ENCODE data around the gene AMOTL2.
A peak's percentile ranks its signal among the peaks of the same experiment; 100 is the strongest.

AMOTL2 gene

DNA sequence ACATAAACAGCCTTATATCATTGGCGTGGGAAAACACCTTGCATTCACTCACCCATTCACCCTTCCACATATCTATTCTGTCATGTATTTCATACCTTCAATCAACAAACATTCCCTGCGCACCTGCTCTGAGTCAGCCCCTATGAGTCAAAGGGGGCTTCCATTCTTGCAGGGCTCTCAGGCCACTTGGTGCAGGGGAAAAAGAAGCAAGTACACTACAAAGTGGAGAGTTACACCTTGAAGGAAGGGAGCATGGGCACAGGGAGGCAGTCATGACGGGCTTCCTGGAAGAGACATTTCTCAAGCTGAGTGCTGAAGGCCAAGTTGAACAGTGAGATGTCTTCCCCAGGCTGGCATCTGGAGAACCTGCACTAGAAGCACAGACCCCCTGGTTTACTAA, 4.6 kb upstream of the AMOTL2 start:
- H3K27ac ChIP-seq = no peak overlapping the region
- H3K4me3 ChIP-seq (ENCODE audit: low read depth, low read length) = no peak overlapping the region
- TF ChIP-seq, protein P1, sequence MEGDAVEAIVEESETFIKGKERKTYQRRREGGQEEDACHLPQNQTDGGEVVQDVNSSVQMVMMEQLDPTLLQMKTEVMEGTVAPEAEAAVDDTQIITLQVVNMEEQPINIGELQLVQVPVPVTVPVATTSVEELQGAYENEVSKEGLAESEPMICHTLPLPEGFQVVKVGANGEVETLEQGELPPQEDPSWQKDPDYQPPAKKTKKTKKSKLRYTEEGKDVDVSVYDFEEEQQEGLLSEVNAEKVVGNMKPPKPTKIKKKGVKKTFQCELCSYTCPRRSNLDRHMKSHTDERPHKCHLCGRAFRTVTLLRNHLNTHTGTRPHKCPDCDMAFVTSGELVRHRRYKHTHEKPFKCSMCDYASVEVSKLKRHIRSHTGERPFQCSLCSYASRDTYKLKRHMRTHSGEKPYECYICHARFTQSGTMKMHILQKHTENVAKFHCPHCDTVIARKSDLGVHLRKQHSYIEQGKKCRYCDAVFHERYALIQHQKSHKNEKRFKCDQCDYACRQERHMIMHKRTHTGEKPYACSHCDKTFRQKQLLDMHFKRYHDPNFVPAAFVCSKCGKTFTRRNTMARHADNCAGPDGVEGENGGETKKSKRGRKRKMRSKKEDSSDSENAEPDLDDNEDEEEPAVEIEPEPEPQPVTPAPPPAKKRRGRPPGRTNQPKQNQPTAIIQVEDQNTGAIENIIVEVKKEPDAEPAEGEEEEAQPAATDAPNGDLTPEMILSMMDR (IDR thresholded peaks at IDR 0.05; ENCODE audit: low read depth, low read length) = no peak
- no peaks in the 10 kb centered on the region for H3K27me3 ChIP-seq (ENCODE audit: insufficient read depth, low read depth, severe bottlenecking)
- H3K36me3 ChIP-seq = no peaks in the 10 kb centered on the region
- no peak for DNase-seq
- H3K9me3 ChIP-seq (ENCODE audit: severe bottlenecking) = no peaks in the 10 kb centered on the region

DNA sequence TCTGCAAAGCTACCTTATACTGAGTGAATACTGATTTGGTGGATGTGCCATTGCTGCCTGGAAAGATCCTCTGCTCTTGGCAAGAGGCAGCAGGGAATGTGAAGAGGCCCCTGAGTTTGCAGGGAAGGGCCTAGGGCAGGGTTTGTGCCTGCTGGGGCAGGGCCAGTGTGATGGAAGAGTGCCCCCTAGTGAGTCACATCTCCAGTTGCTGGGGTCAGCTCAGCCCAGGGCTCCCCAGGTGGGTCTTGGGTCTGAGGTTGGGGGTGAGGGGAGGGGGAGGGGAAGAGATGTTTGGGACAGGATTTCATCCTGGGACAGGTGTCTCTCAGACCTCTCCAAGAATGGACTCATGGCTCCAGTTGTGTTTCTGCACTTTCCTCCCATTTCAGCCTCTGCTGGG, 4.1 kb upstream of the AMOTL2 start:
- Histone ChIP-seq H3K4me3 (ENCODE audit: low read depth, low read length) (no peak overlapping the region), H3K9me3 (ENCODE audit: severe bottlenecking) (no peaks in the 10 kb centered on the region), H3K27ac (no peak overlapping the region), H3K27me3 (ENCODE audit: insufficient read depth, low read depth, severe bottlenecking) (no peaks in the 10 kb centered on the region), H3K36me3 (peaks cover 4% of the 10 kb centered on the region)
- DNase-seq = peak; percentile 47
- TF ChIP-seq, protein P1 (IDR thresholded peaks at IDR 0.05; ENCODE audit: low read depth, low read length) = peak; percentile 70

DNA sequence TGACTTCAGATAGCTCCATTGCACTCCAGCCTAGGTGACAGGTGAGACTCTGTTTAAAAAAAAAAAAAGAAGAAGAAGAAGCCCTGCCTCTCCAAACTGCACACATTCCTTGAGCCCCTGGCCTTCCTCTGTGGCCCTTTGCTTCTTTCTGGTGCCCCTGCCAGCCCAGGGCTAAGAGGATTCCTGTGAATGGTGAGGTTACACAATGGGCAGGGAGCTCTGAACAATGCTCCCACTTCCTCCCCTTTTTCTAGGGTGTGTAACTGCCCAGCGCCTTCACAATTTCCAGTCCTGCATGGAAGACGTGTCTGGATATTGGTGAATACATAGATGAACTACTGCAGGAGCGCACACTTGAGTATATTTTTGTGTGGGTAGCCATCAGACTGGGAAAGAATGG, 3.6 kb upstream of the AMOTL2 start:
- H3K27ac ChIP-seq = no peak overlapping the region
- H3K9me3 ChIP-seq (ENCODE audit: severe bottlenecking) = no peaks in the 10 kb centered on the region
- TF ChIP-seq, protein P1 (IDR thresholded peaks at IDR 0.05; ENCODE audit: low read depth, low read length) = no peak
- H3K27me3 ChIP-seq (ENCODE audit: insufficient read depth, low read depth, severe bottlenecking) = no peaks in the 10 kb centered on the region
- no peak for DNase-seq
- peaks cover 8% of the 10 kb centered on the region for H3K36me3 ChIP-seq
- H3K4me3 ChIP-seq (ENCODE audit: low read depth, low read length) = no peak overlapping the region

DNA sequence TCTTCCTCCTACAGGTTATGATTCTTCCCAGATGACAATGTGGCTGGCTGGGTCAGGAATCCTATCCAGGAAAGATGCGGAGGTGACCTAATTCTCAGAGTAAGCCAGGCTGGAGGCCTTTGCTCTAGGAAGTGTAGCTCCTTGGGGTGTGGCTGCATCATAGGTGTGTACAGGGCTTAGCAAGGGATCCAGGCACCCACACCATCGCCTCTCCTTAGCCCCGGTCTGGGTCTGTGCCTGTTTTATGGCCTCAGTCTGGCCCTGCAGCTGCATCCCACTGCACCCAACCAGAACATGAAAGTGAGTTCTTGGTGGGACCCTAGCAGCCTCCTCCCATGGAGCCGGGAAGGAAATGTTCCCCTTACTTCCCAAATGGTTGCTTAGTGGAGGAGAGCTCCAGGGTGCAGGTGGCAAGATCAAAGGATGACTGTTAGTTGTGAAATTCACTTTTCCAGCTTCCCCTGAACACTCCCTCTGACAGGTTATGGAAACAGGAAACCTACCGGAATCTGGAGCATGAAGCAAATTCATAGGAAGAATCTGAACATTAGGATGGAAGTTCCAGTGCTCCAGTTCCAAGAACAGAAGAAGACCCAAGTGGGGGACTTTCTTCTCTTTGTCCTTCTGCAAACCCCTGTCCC, 2.7 kb upstream of the AMOTL2 start:
- no peaks in the 10 kb centered on the region for H3K27me3 ChIP-seq (ENCODE audit: insufficient read depth, low read depth, severe bottlenecking)
- H3K9me3 ChIP-seq (ENCODE audit: severe bottlenecking) = no peaks in the 10 kb centered on the region
- peaks cover 16% of the 10 kb centered on the region for H3K36me3 ChIP-seq
- H3K4me3 ChIP-seq (ENCODE audit: low read depth, low read length) = no peak overlapping the region
- DNase-seq = no peak
- TF ChIP-seq, protein P1 (IDR thresholded peaks at IDR 0.05; ENCODE audit: low read depth, low read length) = no peak
- H3K27ac ChIP-seq = no peak overlapping the region; the same call in 1 of the 2 replicates

DNA sequence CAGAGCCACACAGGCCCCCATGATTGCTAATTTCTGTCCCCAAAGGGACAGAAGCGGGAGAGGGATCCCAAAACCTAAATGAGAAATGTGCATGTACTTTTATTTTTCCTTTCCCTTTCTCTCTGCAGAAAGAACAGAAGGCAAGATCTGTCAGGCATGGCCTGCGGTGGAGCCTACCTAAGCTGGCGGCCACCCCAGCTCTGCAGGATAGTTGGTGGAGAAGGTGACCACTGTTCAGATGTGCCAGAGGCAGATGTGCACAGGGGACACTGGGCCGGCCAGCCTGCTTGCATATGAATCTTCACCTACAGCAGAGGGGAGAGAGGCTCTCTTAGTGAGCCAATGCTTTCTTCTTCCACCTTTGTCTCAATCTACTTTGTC, 2.1 kb upstream of the AMOTL2 start:
- DNase-seq = no peak
- TF ChIP-seq, protein P1 (IDR thresholded peaks at IDR 0.05; ENCODE audit: low read depth, low read length) = no peak
- no peaks in the 10 kb centered on the region for H3K27me3 ChIP-seq (ENCODE audit: insufficient read depth, low read depth, severe bottlenecking)
- no peaks in the 10 kb centered on the region for H3K9me3 ChIP-seq (ENCODE audit: severe bottlenecking)
- H3K4me3 ChIP-seq (ENCODE audit: low read depth, low read length) = no peak overlapping the region
- peak overlapping the region; percentile 97 for H3K27ac ChIP-seq
- H3K36me3 ChIP-seq = peaks cover 21% of the 10 kb centered on the region

Data from WERI-Rb-1 (cell line).